GM18517 (cell line): ENCODE measurements around the gene TNFSF11.
A peak's percentile ranks its signal among the peaks of the same experiment; 100 is the strongest.

ENCODE experiments used
- ATAC-seq: cut with Tn5 transposase; IDR thresholded peaks from one replicate; pipeline ENCODE4 v1.9.1; 2021; ENCODE audit warnings: mild to moderate bottlenecking, moderate library complexity; ENCODE audit not compliant: unreplicated experiment

TNFSF11 gene, protein sequence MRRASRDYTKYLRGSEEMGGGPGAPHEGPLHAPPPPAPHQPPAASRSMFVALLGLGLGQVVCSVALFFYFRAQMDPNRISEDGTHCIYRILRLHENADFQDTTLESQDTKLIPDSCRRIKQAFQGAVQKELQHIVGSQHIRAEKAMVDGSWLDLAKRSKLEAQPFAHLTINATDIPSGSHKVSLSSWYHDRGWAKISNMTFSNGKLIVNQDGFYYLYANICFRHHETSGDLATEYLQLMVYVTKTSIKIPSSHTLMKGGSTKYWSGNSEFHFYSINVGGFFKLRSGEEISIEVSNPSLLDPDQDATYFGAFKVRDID

DNA sequence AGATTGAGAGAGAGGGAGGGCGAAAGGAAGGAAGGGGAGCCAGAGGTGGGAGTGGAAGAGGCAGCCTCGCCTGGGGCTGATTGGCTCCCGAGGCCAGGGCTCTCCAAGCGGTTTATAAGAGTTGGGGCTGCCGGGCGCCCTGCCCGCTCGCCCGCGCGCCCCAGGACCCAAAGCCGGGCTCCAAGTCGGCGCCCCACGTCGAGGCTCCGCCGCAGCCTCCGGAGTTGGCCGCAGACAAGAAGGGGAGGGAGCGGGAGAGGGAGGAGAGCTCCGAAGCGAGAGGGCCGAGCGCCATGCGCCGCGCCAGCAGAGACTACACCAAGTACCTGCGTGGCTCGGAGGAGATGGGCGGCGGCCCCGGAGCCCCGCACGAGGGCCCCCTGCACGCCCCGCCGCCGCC is at the start of gene TNFSF11:
Gene TNFSF11, plus strand, starts transcription at position 142 of the 400 bp plus-strand sequence. Its CDS starts 152 bp downstream, at position 294.
- ATAC-seq: peak; percentile 37

DNA sequence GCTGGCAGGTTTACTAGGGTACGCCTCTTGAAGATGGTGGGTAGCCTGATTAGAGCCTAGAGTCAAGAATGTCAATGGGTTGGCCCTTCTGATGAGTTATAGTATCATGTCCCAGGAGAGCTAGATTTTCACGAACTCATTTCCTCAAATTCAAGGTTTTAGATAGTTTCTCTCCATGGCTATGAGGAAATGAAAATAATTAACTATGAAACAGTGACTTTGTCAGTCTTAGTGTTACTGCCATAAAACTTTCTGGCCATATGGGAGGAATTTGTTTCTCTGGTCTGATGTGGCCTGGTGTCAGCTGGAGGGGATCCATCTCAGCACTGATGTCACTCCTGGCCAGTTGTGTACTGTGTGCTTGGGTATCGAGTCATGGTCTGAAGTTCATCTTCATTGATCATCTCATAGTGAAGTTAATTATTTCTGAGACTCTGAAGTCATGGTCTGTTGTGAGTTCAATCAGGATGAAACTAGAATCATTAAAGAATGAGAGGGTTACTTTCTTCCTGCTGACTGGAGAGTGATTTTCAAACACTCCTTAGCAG is 49.4 kb upstream of the TNFSF11 start:
- no peak for ATAC-seq

DNA sequence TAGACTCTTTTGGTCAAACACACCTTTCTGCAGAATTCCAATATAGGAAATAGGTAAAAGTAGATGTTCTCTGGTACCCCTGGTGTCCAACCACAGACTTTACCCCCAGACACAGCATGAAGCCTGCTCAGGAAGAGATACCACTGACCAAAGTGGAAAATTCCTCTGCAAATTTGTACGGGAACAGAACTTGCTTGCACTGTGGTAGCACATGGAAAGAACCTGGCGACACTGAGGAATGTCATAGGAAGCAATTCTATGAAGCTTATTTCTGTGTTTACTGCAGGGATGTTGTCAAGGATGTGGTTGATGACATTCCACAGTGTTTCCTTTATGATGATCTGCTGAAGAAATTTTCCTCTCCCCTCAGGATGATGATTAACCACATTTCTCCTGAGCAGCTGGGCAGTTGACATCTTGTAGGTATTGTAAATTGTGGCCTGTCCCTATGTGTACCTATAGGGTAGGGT is 48.9 kb upstream of the TNFSF11 start:
- ATAC-seq: no peak

DNA sequence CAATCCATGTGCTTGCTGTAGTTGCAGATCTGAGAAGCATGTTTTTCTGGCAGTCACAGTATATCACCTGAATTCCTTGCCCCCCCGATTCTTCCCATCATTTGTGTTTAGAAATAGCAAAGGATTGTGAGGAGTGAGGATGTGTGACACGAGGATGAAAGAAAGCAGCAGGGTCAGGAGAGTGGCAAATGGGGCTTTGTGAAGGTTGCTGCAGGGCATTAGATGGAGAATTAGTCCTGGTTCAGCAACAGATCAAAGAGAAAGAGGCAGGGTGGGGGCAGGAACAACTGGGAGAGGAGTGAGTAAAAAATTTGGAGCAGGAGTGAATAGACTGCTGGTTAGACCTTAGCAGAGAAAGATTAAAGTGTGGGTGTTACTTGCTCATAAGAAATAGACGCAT is 47.7 kb upstream of the TNFSF11 start:
- no peak for ATAC-seq

DNA sequence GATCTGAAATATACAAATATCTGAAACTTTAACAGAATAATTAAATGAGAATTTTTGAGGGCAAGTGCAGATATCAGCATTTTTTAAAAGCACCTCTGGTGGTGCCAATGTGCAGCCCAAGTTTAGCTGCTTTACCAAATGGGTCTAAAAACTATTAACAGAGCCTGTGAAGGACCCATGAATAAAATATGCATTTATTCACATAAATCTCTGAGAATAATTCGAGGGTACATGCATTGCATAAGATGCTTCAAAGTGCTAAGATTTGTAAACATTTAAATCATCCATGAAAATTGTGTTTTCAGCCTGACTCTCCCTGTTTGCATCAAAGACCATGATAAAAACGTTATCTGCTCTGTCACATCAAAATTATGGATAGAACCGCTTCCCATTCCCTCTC is 47.1 kb upstream of the TNFSF11 start:
- ATAC-seq: no peak

DNA sequence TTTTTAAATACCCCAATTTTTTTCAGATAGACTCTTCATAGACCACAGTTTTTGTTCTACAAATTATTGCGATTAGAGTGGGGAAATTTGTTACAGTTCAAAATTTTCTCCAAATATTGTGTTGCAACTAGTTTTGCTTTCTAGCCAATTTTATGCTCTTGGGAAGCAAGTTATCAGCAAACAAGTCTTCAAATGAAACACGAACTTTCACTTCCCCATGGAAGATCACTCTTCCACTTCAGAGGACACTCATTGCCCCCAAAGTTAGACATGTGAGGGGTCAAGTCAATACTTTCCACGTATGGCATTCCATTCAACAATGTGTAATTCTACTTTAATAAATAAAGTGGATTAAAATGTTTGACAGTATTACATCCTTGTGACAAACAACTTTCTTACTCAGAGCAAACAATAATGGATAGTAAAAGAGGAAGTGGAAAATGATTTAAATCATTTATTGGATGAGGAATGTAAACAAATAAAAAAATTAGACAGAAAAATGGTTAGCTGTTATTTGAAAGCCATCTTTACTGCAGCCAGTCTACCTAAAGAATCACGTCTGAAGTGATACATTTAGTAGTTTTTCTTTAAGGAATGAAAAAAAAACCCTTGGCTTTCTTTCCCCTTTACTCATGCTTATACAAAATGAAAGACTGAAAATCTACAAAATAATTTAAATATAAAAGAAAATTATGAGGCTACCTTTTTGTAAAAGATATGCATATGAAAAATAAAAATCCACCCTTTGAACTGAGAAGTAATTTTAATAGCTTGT is 41.2 kb upstream of the TNFSF11 start:
- ATAC-seq: no peak

DNA sequence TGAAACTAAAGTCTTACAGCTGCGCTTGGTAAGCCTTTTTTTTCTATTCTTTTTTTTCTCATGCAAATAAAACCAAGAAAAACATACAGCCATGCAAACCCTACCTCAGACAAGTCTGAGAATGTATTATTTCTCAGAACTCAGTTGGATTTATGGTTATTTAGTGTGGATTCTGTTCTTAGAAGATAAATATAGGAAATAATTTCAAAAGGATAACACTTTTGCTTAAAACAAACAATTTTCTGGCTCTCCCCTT is 40.7 kb upstream of the TNFSF11 start:
- no peak for ATAC-seq

DNA sequence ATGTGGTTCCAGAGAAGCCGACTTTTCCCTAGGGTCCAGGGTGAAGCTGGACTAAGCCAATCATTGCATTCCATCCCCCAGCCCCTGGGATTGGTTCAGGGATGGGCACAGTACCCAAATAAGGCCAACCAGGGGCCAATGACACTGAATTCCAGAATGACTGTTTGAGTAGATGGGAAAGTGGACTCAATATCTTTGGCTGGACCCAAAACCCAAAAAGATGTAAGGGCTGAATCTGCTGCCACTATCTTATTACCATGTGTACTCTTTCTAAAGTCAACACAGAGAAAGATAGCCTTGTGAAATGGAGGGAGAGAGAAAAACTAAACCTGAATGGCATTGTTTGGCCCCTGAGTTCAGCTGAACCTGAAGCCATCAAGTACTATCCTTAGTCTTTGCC is 39.2 kb upstream of the TNFSF11 start:
- no peak for ATAC-seq

DNA sequence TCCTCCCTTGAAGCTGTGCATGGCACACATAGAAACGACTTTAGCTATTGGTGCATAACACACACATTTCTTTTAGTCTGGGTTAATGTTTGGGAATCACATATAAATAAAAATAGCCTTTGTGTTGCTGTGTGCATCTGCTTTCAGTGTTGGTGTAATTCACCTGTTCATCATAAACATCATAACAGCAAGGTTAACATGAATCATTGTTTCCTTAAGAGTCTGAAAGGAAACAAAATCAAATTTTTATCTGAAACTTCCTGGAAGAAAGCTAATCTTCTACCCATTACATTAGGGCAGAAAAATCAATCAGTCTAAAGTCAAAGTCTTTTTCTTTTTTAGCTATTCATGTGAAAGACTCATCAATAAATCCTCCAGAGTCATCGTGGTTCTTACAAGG is 35.0 kb upstream of the TNFSF11 start:
- no peak for ATAC-seq

DNA sequence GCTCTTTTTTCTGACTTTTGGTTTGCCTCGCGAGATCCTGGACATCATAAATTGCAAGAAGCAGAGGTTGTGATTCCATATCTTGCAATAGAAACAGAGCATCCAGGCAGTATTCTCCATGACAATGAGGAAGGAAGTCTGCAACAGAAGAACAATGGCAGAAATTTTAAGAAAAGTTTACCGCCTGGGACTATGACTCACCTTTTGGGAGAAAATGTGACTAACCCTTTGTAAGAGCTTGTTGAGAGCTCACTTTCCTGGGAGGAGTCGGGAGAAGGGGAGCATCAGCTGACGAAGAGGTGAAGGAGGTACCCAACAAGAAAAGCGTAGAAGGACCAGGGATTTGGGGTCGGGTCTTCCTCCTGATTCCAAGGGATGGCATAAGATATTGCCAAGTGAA is 34.3 kb upstream of the TNFSF11 start:
- no peak for ATAC-seq

DNA sequence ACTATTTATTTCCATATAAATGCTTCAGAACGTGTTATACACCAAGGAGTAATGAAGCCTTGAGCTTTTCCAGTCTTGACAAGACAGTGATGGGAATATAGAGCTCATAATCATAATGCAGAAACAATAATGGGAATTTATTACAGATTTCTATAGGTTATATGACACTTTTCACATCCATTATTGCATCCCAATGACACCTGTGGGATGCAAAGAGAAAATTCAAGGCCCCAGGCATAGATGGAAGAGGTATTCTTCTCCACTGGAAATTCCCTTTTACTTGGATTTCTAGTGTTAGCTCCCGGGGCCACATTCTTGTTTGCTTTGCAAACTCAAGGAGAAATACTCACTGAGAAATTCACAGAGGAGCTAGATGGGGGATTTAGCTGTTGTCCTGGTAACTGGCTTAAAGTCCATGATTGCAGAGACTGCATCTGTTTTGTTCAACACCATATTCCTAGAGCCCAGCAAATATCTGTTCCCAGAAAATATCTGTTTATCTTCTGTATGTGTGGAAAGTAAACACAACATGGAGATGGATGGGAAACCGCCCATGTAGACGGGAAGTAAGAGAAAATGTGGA is 30.6 kb upstream of the TNFSF11 start:
- no peak for ATAC-seq

DNA sequence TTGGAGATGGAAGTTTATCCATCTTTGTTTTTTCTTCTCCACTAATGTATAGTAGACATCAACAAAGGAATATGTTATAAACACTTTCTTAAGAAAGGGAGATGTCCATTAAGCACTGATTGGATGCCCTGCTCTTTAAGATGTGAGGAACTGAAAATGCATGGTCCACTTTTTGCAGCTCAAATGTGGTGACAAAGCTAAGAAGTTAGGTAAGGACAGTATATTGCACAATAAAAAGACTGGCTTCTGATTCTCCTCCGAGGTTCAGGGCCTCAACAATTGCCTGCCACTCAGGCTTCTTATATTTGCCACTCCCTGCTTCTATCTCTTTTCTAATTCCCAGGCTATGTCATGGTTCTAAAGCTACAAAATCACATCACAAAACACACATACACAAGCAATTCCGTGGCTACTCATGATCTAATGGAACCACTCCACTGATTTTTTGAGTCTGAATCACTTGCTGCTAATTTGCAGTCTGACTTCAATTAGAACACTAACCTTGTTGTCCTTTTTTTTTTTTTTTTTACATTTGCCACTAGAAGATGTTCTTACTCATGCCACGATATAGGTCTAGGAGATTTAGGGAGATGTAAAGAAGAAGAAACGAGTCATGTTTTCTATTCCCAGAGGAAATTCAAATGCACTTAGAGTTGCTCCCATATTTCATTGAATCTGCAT is 29.6 kb upstream of the TNFSF11 start:
- ATAC-seq: no peak

DNA sequence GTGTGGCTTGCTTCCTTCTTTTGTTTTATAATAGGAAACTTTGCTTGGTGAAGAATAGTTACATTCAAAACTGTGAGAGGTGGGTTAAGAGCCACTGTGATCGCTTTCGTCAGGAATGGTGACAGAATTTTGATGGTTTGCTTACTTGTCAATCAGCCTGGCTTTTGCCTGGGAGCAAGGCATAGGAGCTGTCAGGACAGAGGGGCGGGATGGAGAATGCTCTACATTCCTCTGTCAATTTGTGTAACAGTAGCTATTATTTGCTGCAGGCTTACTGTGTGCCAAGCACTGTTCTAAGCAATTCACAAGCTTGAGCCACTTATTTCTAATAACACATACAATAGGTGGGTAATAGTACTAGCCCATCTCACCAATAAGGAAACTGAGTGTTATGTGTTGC is 28.1 kb upstream of the TNFSF11 start:
- no peak for ATAC-seq

DNA sequence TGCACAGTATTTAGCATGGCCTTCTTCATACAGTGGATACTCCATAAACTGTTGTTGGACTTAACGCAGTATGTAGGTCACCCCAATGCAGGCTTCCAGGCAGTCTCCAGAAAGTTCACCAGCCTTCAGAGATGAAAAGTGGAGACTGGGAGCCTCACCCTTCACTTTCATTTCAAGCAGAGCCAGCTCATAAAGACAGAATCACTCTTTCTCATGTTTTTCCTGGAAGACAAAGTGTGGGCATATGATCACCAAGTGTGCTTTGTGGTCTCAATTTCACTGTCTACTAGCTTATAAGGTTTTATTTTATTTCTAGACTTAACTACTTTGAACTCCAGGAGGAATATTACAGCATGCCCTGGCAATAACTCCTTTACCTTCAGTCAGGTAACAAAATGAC is 26.3 kb upstream of the TNFSF11 start:
- ATAC-seq: no peak

DNA sequence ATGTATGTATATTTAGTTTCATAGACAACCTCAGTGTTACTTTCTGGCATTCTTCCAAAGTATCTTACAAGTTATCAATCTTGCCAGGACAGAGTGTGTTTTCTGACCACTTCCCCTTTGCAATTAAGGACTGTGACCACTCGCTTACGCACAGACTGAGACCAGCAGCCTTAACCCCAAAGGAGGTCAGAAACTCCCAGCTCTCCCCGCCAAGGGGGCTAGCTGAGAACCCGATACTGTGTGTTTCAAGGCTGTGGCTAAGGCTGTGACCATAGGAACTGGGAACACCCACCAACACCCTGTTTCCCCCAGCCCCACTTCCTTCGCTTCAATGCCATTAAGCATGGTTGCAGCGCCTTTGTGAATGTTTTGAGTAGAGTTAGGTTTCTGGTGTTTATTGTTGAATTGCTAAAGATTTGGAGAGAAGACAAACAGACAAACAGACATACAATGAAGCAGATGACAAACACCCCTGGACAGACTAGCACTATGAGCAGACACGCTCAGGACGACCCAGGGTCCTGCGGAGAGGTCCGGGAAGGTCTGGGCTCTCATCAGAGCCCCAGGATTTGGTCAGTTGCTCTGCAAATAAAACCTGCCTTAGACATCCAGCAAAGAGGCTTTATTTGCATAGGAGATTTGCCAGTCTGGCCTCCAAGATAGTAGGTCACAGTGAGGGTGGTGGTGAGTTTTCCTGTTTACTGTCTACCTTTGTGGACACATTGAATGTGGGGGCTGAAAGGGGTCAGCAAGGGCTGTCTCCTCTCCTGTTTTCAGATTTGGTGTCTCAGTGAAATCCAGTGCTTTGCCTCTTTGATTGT is 25.0 kb upstream of the TNFSF11 start:
- ATAC-seq: peak; percentile 96

DNA sequence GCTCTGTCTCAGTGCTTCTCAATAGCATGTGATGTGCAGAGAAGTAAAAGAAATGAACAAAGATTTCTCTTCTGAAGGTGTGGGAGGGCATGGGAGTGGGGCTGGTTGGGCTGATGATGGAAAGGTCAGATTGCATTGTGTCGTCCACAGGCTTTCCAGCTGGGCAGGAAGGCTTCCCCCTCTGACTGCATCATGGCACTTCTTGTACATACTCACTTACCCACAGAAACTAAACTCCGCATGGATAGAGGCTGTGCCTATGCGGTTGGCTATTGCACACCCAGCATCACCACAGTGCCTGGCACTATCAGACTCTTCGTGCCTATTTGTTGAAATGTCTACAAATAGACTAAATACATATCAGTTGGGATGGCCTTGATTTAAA is 24.4 kb upstream of the TNFSF11 start:
- ATAC-seq: no peak

DNA sequence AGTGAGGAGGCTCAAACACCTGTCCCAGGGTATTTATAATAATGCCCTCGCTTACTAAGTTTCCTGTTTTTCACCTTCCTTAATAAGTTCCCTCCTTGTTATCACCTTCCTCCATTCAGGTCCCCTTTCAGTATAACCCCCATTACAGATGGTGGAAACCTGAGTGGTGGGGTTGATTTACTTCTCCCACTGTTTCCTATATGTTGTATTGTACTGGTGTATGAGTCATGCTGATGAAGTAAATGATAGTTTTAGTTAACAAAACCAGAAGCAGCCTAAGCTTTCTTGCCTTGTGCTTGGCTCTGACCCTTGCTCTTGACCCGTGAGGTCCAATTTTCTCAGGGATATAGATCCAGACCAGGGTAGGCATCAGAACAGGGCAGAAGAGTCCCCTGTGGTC is 22.3 kb upstream of the TNFSF11 start:
- ATAC-seq: no peak

DNA sequence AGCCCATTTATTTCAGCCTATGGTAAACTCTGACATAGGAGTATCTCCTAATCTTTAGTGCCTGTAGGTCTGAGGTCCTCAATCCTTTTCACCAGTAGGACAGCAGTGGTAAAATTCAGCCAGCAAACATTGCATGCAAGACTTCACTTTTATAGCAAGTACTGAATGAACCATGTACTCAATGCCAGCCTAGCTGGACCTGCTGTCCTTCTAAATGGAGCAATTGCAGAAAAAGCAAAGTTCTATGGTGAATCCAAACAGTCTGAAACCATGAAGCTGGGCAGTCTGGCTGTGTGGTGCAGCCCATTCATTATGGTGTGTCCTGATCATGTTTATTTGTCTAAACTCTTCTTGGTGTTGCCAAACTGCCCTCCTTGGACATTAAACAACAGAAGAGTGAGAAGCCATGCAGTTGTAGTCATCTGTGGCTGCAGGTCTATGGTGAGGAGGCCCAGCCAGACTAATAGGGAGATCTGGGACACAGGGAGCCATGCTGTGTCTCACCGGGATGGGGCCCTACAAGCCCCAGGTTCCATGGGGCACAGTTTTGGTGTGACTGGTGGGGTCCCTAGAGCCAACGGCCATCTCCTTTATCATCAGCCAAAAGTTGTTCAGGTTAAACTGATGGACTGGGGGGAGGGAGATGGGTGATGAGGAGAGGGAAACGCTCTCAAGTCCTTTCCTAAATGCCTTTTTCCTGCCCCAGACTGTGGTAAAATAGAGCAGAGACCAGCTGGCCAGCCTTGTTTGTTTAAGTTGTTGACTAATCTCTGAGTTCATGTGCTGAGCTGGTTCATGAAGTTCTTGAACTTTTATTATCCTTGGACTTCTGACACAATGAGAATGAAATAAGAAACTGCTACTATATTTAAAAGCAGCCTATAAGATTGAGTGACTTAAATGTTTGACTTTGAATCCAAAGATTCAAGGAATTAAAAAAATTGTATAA is 20.6 kb upstream of the TNFSF11 start:
- ATAC-seq: no peak

DNA sequence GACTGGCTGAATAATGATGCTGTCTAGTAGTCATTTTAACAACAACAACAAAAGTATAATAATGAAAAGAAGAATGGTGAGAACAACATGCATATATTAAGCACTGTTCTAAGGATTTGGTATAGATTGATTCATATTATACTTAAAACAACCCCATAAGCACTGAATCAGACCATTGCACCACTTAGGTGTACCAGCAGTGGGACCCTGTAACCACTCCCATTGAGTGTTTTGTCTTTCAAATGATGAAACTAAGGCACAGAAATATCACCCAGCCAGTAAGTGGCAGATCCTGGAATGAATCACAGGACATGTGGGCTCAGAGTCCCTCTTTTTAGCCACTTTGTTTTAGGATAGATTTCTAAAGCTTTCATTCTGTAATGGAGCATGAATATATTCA is 14.9 kb upstream of the TNFSF11 start:
- no peak for ATAC-seq
